Mesothelial cell of epicardium (in vitro differentiated cells): ENCODE data around the gene CNGA3. TPM values are rescaled to one million over a fixed set of nuclear protein-coding genes. Genes with fewer than 3 reads are reported as not detected.

ENCODE experiments used
- DNase-seq, 2 experiments: peaks; one replicate each; pipeline ENCODE4 v3.0.0; 2021; ENCODE audit warnings: low spot score in 2 of 2; ENCODE audit not compliant: unreplicated experiment in 2 of 2
- H3K27ac Mint-ChIP-seq: 2 replicates; pipeline ENCODE4 v1.8.0; 2021; ENCODE audit warnings: mixed read lengths
- H3K27me3 Mint-ChIP-seq: 2 replicates; pipeline ENCODE4 v1.8.0; 2021; ENCODE audit warnings: low read depth, mixed read lengths
- H3K36me3 Mint-ChIP-seq: 2 replicates; pipeline ENCODE4 v1.8.0; 2021; ENCODE audit warnings: mixed read lengths
- H3K4me1 Mint-ChIP-seq: 2 replicates; pipeline ENCODE4 v1.8.0; 2021; ENCODE audit warnings: mixed read lengths
- H3K4me3 Mint-ChIP-seq: 2 replicates; pipeline ENCODE4 v1.8.0; 2021; ENCODE audit warnings: mild to moderate bottlenecking, moderate library complexity, mixed read lengths
- H3K9me3 Mint-ChIP-seq: 2 replicates; pipeline ENCODE4 v1.8.0; 2021; ENCODE audit warnings: mixed read lengths
- total RNA-seq: library from RNA; stranded (reverse); gene quantifications from 3 replicates; pipeline ENCODE4 v1.2.1, GENCODE V29; 2021
- TF ChIP-seq, protein P1 (sequence below): fragments of 200-600 bp; sonication (generic); IDR thresholded peaks from one replicate; pipeline ENCODE4 v1.5.0; 2021; ENCODE audit warnings: antibody characterized with exemption; ENCODE audit not compliant: unreplicated experiment

Gene CNGA3
- total RNA-seq, 1 donor from 2014 or later, result not detected

GRCh38 chr2:98374286-98374685 lies 28.0 kb downstream of the CNGA3 start:
- no peak for DNase-seq
- Mint-ChIP-seq H3K27me3 (peaks cover 48% of the 10 kb centered on the region), H3K36me3 (no peaks in the 10 kb centered on the region), H3K4me1 (no peaks in the 10 kb centered on the region), H3K4me3 (no peak overlapping the region), H3K9me3 (no peaks in the 10 kb centered on the region), H3K27ac (no peak overlapping the region)
- TF ChIP-seq, protein P1, sequence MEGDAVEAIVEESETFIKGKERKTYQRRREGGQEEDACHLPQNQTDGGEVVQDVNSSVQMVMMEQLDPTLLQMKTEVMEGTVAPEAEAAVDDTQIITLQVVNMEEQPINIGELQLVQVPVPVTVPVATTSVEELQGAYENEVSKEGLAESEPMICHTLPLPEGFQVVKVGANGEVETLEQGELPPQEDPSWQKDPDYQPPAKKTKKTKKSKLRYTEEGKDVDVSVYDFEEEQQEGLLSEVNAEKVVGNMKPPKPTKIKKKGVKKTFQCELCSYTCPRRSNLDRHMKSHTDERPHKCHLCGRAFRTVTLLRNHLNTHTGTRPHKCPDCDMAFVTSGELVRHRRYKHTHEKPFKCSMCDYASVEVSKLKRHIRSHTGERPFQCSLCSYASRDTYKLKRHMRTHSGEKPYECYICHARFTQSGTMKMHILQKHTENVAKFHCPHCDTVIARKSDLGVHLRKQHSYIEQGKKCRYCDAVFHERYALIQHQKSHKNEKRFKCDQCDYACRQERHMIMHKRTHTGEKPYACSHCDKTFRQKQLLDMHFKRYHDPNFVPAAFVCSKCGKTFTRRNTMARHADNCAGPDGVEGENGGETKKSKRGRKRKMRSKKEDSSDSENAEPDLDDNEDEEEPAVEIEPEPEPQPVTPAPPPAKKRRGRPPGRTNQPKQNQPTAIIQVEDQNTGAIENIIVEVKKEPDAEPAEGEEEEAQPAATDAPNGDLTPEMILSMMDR, result no peak

DNA sequence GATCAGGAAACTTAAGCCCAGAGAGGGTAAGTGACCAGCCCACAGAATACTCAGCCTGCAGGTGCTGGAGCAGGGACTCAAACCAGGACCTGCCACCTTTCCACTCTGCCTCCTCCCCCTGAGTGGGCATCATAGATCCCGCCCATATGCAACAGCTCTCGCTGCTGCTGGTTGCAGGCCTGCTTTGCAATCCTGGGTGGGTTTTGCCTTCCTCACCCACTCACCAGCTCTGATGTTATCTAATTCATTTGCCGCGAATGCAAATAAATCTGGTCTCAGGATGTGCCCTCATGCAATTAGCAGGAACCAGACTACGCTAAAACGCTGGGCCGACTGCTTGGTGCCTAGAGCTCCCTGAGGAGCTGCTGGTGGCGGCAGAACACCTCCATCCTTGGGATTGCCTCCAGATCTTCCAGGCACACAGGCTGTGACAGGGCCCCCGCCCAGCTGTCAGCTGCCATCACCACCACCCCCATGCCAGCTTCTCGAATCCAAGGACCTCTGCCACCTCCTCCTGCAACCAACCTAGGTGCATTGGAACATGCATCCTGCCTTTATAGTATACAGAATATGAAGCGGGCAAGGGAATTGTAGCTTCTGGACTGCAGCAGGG lies 28.8 kb downstream of the CNGA3 start:
- Mint-ChIP-seq H3K9me3 (no peaks in the 10 kb centered on the region), H3K4me3 (no peak overlapping the region)

GRCh38 chr2:98376301-98376910 lies 30.1 kb downstream of the CNGA3 start:
- DNase-seq, result no peak
- Mint-ChIP-seq H3K4me3 (no peak overlapping the region), H3K27ac (no peak overlapping the region), H3K4me1 (no peaks in the 10 kb centered on the region), H3K9me3 (no peaks in the 10 kb centered on the region), H3K27me3 (peaks cover 54% of the 10 kb centered on the region), H3K36me3 (no peaks in the 10 kb centered on the region)
- TF ChIP-seq, protein P1, result no peak

More for the DNA sequence above, 28.8 kb downstream of the CNGA3 start:
- Mint-ChIP-seq H3K36me3 (no peaks in the 10 kb centered on the region), H3K4me1 (no peaks in the 10 kb centered on the region), H3K27ac (no peak overlapping the region), H3K27me3 (peaks cover 51% of the 10 kb centered on the region)
- DNase-seq, result no peak
- TF ChIP-seq, protein P1, result no peak

- H3K4me1 Mint-ChIP-seq, result no peaks in the 10 kb centered on the region
- H3K9me3 Mint-ChIP-seq, result no peaks in the 10 kb centered on the region
- peaks cover 56% of the 10 kb centered on the region for H3K27me3 Mint-ChIP-seq
- no peaks in the 10 kb centered on the region for H3K36me3 Mint-ChIP-seq
- no peak for DNase-seq
- H3K27ac Mint-ChIP-seq, result no peak overlapping the region
- TF ChIP-seq, protein P1, result no peak
- H3K4me3 Mint-ChIP-seq, result no peak overlapping the region
These were observed 30.7 kb downstream of the CNGA3 start for GRCh38 chr2:98376996-98377395.

DNA sequence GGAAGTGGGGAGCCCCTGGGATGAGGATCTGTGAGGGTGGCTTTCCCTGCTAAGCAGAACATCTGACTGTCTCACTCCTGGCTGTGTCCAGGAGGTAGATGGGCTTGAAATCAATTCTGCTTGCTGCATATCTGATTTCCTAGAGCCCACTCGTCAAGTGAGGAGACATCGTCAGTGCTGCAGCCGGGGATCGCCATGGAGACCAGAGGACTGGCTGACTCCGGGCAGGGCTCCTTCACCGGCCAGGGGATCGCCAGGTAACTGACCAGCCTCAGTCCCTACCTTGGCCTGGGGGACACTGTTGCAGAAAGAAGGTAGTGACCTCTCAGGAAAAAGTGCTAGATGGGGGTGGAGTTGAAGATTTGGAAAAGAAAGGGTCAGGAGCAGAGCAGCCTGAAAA lies 31.3 kb downstream of the CNGA3 start:
- no peak overlapping the region for H3K27ac Mint-ChIP-seq
- DNase-seq, result no peak
- peaks cover 2% of the 10 kb centered on the region for H3K4me1 Mint-ChIP-seq
- H3K4me3 Mint-ChIP-seq, result no peak overlapping the region
- H3K36me3 Mint-ChIP-seq, result no peaks in the 10 kb centered on the region
- H3K9me3 Mint-ChIP-seq, result no peaks in the 10 kb centered on the region
- peaks cover 56% of the 10 kb centered on the region for H3K27me3 Mint-ChIP-seq
- TF ChIP-seq, protein P1, result no peak
